HAP-1 (cell line): ENCODE data around the gene IMPDH1.
"Not testable (repeated sequence)": the region's sequence is repeated elsewhere in the genome, so short reads cannot be mapped to it uniquely, and the experiment has no call there.

Experiments used
- DNase-seq, 2 experiments: peaks; one replicate each; pipeline ENCODE4 v3.0.0-alpha.2; 2016 to 2020; ENCODE audit warnings: low spot score in 2 of 2
- H3K27me3 ChIP-seq: fragments of 250-450 bp; sonication (Bioruptor Pico); 2 replicates; pipeline ENCODE4 v1.5.1; 2020; ENCODE audit warnings: low read depth, mild to moderate bottlenecking, moderate library complexity
- H3K36me3 ChIP-seq: fragments of 250-450 bp; sonication (Bioruptor Pico); replicated peaks from 2 replicates; pipeline ENCODE4 v1.5.1; 2020; ENCODE audit warnings: mild to moderate bottlenecking
- H3K4me1 ChIP-seq: fragments of 250-450 bp; sonication (Bioruptor Pico); 2 replicates; pipeline ENCODE4 v1.5.1; 2020; ENCODE audit warnings: mild to moderate bottlenecking
- H3K4me3 ChIP-seq: fragments of 250-450 bp; sonication (Bioruptor Pico); 2 replicates; pipeline ENCODE4 v1.5.1; 2020; ENCODE audit warnings: mild to moderate bottlenecking, moderate library complexity
- H3K9me3 ChIP-seq: fragments of 250-450 bp; sonication (Bioruptor Pico); 2 replicates; pipeline ENCODE4 v1.5.1; 2020; ENCODE audit warnings: mild to moderate bottlenecking, moderate library complexity
- in situ Hi-C: fragments of 300-500 bp; cut with MboI; formaldehyde crosslinking; loops from 3 replicates; pipeline ENCODE4 v1.14.3; 2020; ENCODE audit warnings: low sequenced_read_pairs, inconsistent platforms, mixed read lengths

Gene IMPDH1

GRCh38 chr7:128409596-128410450 is at the start of gene IMPDH1:
Gene IMPDH1 (minus strand): TSS chr7:128409982. CDS start chr7:128409901, 81 bp downstream.
- in situ Hi-C loops, result no loop called here
- Histone ChIP-seq H3K9me3 (no peaks in the 10 kb centered on the region), H3K27me3 (no peaks in the 10 kb centered on the region), H3K4me1 (peaks cover 23% of the 10 kb centered on the region), H3K36me3 (peaks cover under 1% of the 10 kb centered on the region), H3K4me3 (peak within 1 kb of the TSS; percentile 57)
- peak; percentile 73 to 94 for DNase-seq

- H3K27me3 ChIP-seq, result no peaks in the 10 kb centered on the region
- peak; percentile 68 to 76 for DNase-seq
- H3K4me1 ChIP-seq, result peaks cover 18% of the 10 kb centered on the region
- H3K4me3 ChIP-seq, result no peak overlapping the region
- in situ Hi-C loops, result no loop called here
- no peaks in the 10 kb centered on the region for H3K9me3 ChIP-seq
- peaks cover 11% of the 10 kb centered on the region for H3K36me3 ChIP-seq
Measured at GRCh38 chr7:128459394-128459878, 49.7 kb upstream of the IMPDH1 start.

GRCh38 chr7:128458956-128459355 is 49.2 kb upstream of the IMPDH1 start:
- H3K9me3 ChIP-seq, result no peaks in the 10 kb centered on the region
- DNase-seq, result no peak
- H3K4me3 ChIP-seq, result no peak overlapping the region

GRCh38 chr7:128457385-128457784 is 47.6 kb upstream of the IMPDH1 start:
- Histone ChIP-seq H3K4me1 (peaks cover 15% of the 10 kb centered on the region), H3K4me3 (peak overlapping the region; percentile 85), H3K36me3 (peaks cover 11% of the 10 kb centered on the region)
- DNase-seq, H3K27me3 ChIP-seq, H3K9me3 ChIP-seq, in situ Hi-C loops: not testable (repeated sequence)

More at GRCh38 chr7:128458956-128459355, 49.2 kb upstream of the IMPDH1 start:
- Histone ChIP-seq H3K4me1 (peaks cover 15% of the 10 kb centered on the region), H3K36me3 (peaks cover 11% of the 10 kb centered on the region), H3K27me3 (no peaks in the 10 kb centered on the region)
- in situ Hi-C loops, result no loop called here

GRCh38 chr7:128456255-128456725 is 46.5 kb upstream of the IMPDH1 start:
- no peak for DNase-seq
- peaks cover 12% of the 10 kb centered on the region for H3K4me1 ChIP-seq
- H3K36me3 ChIP-seq, result peaks cover 11% of the 10 kb centered on the region
- peaks cover 5% of the 10 kb centered on the region; the same call in 1 of the 2 replicates for H3K27me3 ChIP-seq
- in situ Hi-C loops, result no loop called here
- peak overlapping the region; percentile 85 for H3K4me3 ChIP-seq
- H3K9me3 ChIP-seq, result no peaks in the 10 kb centered on the region

GRCh38 chr7:128455543-128456254 is 45.9 kb upstream of the IMPDH1 start, which contains the start of gene HILPDA:
Gene HILPDA (plus strand): TSS chr7:128455878. CDS start chr7:128457269, 1,391 bp downstream.
- Histone ChIP-seq H3K36me3 (peaks cover 11% of the 10 kb centered on the region), H3K27me3 (peaks cover 5% of the 10 kb centered on the region; the same call in 1 of the 2 replicates), H3K9me3 (no peaks in the 10 kb centered on the region), H3K4me1 (peaks cover 12% of the 10 kb centered on the region), H3K4me3 (peak within 1 kb of the TSS; percentile 85)
- in situ Hi-C loops, result no loop called here
- peak; percentile 83 to 95 for DNase-seq

GRCh38 chr7:128454808-128455542 is 45.2 kb upstream of the IMPDH1 start:
- DNase-seq, result no peak
- H3K27me3 ChIP-seq, result peaks cover 5% of the 10 kb centered on the region; the same call in 1 of the 2 replicates
- H3K9me3 ChIP-seq, result no peaks in the 10 kb centered on the region
- peak overlapping the region; percentile 85 for H3K4me3 ChIP-seq
- in situ Hi-C loops, result no loop called here
- peaks cover 12% of the 10 kb centered on the region for H3K4me1 ChIP-seq
- H3K36me3 ChIP-seq, result peaks cover 11% of the 10 kb centered on the region

- peak in 1 of 2 experiments; percentile 36 for DNase-seq
- Histone ChIP-seq H3K36me3 (peaks cover 11% of the 10 kb centered on the region), H3K4me3 (no peak overlapping the region), H3K4me1 (peaks cover 12% of the 10 kb centered on the region), H3K9me3 (no peaks in the 10 kb centered on the region), H3K27me3 (peaks cover 5% of the 10 kb centered on the region; the same call in 1 of the 2 replicates)
- in situ Hi-C loops, result no loop called here
Measured at GRCh38 chr7:128453836-128454804, 44.3 kb upstream of the IMPDH1 start.

- no peaks in the 10 kb centered on the region for H3K9me3 ChIP-seq
- H3K36me3 ChIP-seq, result peaks cover 4% of the 10 kb centered on the region
- H3K4me1 ChIP-seq, result peaks cover 12% of the 10 kb centered on the region
- DNase-seq, result no peak
- in situ Hi-C loops, result no loop called here
- peaks cover 5% of the 10 kb centered on the region; the same call in 1 of the 2 replicates for H3K27me3 ChIP-seq
- H3K4me3 ChIP-seq, result no peak overlapping the region
Measured at GRCh38 chr7:128452552-128452951, 42.8 kb upstream of the IMPDH1 start.

- in situ Hi-C loops, result no loop called here
- Histone ChIP-seq H3K9me3 (no peaks in the 10 kb centered on the region), H3K4me1 (peaks cover 7% of the 10 kb centered on the region), H3K36me3 (no peaks in the 10 kb centered on the region), H3K27me3 (peaks cover 5% of the 10 kb centered on the region; the same call in 1 of the 2 replicates), H3K4me3 (no peak overlapping the region)
- DNase-seq, result no peak
Measured at GRCh38 chr7:128450913-128451312, 41.1 kb upstream of the IMPDH1 start.

GRCh38 chr7:128450409-128450808 is 40.6 kb upstream of the IMPDH1 start:
- DNase-seq, result no peak
- peaks cover 7% of the 10 kb centered on the region for H3K4me1 ChIP-seq
- H3K4me3 ChIP-seq, result no peak overlapping the region
- in situ Hi-C loops, result no loop called here
- no peaks in the 10 kb centered on the region for H3K36me3 ChIP-seq
- H3K9me3 ChIP-seq, result no peaks in the 10 kb centered on the region
- peaks cover 5% of the 10 kb centered on the region; the same call in 1 of the 2 replicates for H3K27me3 ChIP-seq

GRCh38 chr7:128448751-128449302 is 39.0 kb upstream of the IMPDH1 start:
- Histone ChIP-seq H3K4me3 (no peak overlapping the region), H3K27me3 (peaks cover 5% of the 10 kb centered on the region; the same call in 1 of the 2 replicates), H3K9me3 (no peaks in the 10 kb centered on the region), H3K36me3 (no peaks in the 10 kb centered on the region), H3K4me1 (no peaks in the 10 kb centered on the region; the same call in 1 of the 2 replicates)
- in situ Hi-C loops, result no loop called here
- DNase-seq, result no peak
